ENCODE results near the gene PRPS1L1. TPM values are rescaled to one million over a fixed set of nuclear protein-coding genes. Genes with fewer than 3 reads are reported as not detected.

Gene PRPS1L1
- total RNA-seq, result not detected
- not detected for polyA plus RNA-seq (ENCODE audit: insufficient read depth in 1 of 8, insufficient read length in 8 of 8, low replicate concordance in 1 of 8)
- long read RNA-seq, donor 1, result 0 reads
- long read RNA-seq, donor 2, result 0 reads
- long read RNA-seq, donor 3, result 0 reads
- long read RNA-seq, donor 4, result 0 reads
- long read RNA-seq, donor 5, result 0 reads
- long read RNA-seq, donor 6, result 0 reads
- long read RNA-seq, donor 7, result 0 reads
- long read RNA-seq, donor 8, result 0 reads
- long read RNA-seq, donor 9, result 0 reads
- long read RNA-seq, donor 10, result 0 reads
- long read RNA-seq, donor 11, result 0 reads

- DNase-seq, result no peak
- Histone ChIP-seq H3K27ac (ENCODE audit: low read length) (no peak within 1 kb of the TSS), H3K4me3 (ENCODE audit: low read length) (no peak within 1 kb of the TSS), H3K4me1 (ENCODE audit: control insufficient read depth, insufficient read depth, low read length) (no peaks in the 10 kb centered on the region), H3K36me3 (ENCODE audit: control insufficient read depth, insufficient read depth, low read length) (no peaks in the 10 kb centered on the region), H3K27me3 (ENCODE audit: control insufficient read depth, insufficient read depth, low read length) (no peaks in the 10 kb centered on the region), H3K9me3 (replicated peaks; ENCODE audit: control insufficient read depth, low read depth, low read length) (no peaks in the 10 kb centered on the region)
- whole genome bisulfite sequencing (ENCODE audit: insufficient coverage), result 97% methylated on average over 12 of the region's 17 CpGs
These were observed at the start of gene PRPS1L1 for GRCh38 chr7:18027628-18028027. Gene PRPS1L1, minus strand, starts transcription at chr7:18027846.

GRCh38 chr7:18076461-18076860 lies 48.8 kb upstream of the PRPS1L1 start:
- Histone ChIP-seq H3K27ac (ENCODE audit: low read length) (no peak overlapping the region), H3K4me1 (ENCODE audit: control insufficient read depth, insufficient read depth, low read length) (no peaks in the 10 kb centered on the region), H3K9me3 (replicated peaks; ENCODE audit: control insufficient read depth, low read depth, low read length) (peaks cover 2% of the 10 kb centered on the region), H3K36me3 (ENCODE audit: control insufficient read depth, insufficient read depth, low read length) (no peaks in the 10 kb centered on the region), H3K4me3 (ENCODE audit: low read length) (no peak overlapping the region), H3K27me3 (ENCODE audit: control insufficient read depth, insufficient read depth, low read length) (no peaks in the 10 kb centered on the region)
- WGBS (ENCODE audit: insufficient coverage), result no CpG with 5 or more reads among the region's 1 CpG
- DNase-seq, result peak; percentile 53

GRCh38 chr7:18068745-18069144 lies 41.1 kb upstream of the PRPS1L1 start:
- Histone ChIP-seq H3K36me3 (ENCODE audit: control insufficient read depth, insufficient read depth, low read length) (no peaks in the 10 kb centered on the region), H3K27ac (ENCODE audit: low read length) (no peak overlapping the region), H3K4me3 (ENCODE audit: low read length) (no peak overlapping the region), H3K4me1 (ENCODE audit: control insufficient read depth, insufficient read depth, low read length) (no peaks in the 10 kb centered on the region), H3K27me3 (ENCODE audit: control insufficient read depth, insufficient read depth, low read length) (no peaks in the 10 kb centered on the region), H3K9me3 (replicated peaks; ENCODE audit: control insufficient read depth, low read depth, low read length) (no peaks in the 10 kb centered on the region)
- no peak for DNase-seq
- no CpG with 5 or more reads among the region's 3 CpGs for WGBS (ENCODE audit: insufficient coverage)

GRCh38 chr7:18064242-18064838 lies 36.7 kb upstream of the PRPS1L1 start:
- no peak for DNase-seq
- no CpG with 5 or more reads among the region's 6 CpGs for WGBS (ENCODE audit: insufficient coverage)
- no peaks in the 10 kb centered on the region for H3K9me3 ChIP-seq (replicated peaks; ENCODE audit: control insufficient read depth, low read depth, low read length)
- no peak overlapping the region for H3K27ac ChIP-seq (ENCODE audit: low read length)
- no peak overlapping the region for H3K4me3 ChIP-seq (ENCODE audit: low read length)
- H3K36me3 ChIP-seq (ENCODE audit: control insufficient read depth, insufficient read depth, low read length), result no peaks in the 10 kb centered on the region
- no peaks in the 10 kb centered on the region for H3K4me1 ChIP-seq (ENCODE audit: control insufficient read depth, insufficient read depth, low read length)
- no peaks in the 10 kb centered on the region for H3K27me3 ChIP-seq (ENCODE audit: control insufficient read depth, insufficient read depth, low read length)

GRCh38 chr7:18063149-18063901 lies 35.7 kb upstream of the PRPS1L1 start:
- Histone ChIP-seq H3K4me1 (ENCODE audit: control insufficient read depth, insufficient read depth, low read length) (no peaks in the 10 kb centered on the region), H3K36me3 (ENCODE audit: control insufficient read depth, insufficient read depth, low read length) (no peaks in the 10 kb centered on the region), H3K27ac (ENCODE audit: low read length) (no peak overlapping the region), H3K27me3 (ENCODE audit: control insufficient read depth, insufficient read depth, low read length) (no peaks in the 10 kb centered on the region), H3K9me3 (replicated peaks; ENCODE audit: control insufficient read depth, low read depth, low read length) (no peaks in the 10 kb centered on the region), H3K4me3 (ENCODE audit: low read length) (no peak overlapping the region)
- WGBS (ENCODE audit: insufficient coverage), result 91% methylated on average over 3 of the region's 5 CpGs
- no peak for DNase-seq

GRCh38 chr7:18059171-18059570 lies 31.5 kb upstream of the PRPS1L1 start:
- H3K4me1 ChIP-seq (ENCODE audit: control insufficient read depth, insufficient read depth, low read length), result no peaks in the 10 kb centered on the region
- WGBS (ENCODE audit: insufficient coverage), result 100% methylated on average over 2 of the region's 4 CpGs
- no peak overlapping the region for H3K27ac ChIP-seq (ENCODE audit: low read length)
- H3K9me3 ChIP-seq (replicated peaks; ENCODE audit: control insufficient read depth, low read depth, low read length), result no peaks in the 10 kb centered on the region
- H3K4me3 ChIP-seq (ENCODE audit: low read length), result no peak overlapping the region
- H3K36me3 ChIP-seq (ENCODE audit: control insufficient read depth, insufficient read depth, low read length), result no peaks in the 10 kb centered on the region
- no peaks in the 10 kb centered on the region for H3K27me3 ChIP-seq (ENCODE audit: control insufficient read depth, insufficient read depth, low read length)
- no peak for DNase-seq

- H3K27me3 ChIP-seq (ENCODE audit: control insufficient read depth, insufficient read depth, low read length), result no peaks in the 10 kb centered on the region
- no peak for DNase-seq
- H3K4me3 ChIP-seq (ENCODE audit: low read length), result no peak overlapping the region
- H3K9me3 ChIP-seq (replicated peaks; ENCODE audit: control insufficient read depth, low read depth, low read length), result no peaks in the 10 kb centered on the region
- no peak overlapping the region for H3K27ac ChIP-seq (ENCODE audit: low read length)
- H3K4me1 ChIP-seq (ENCODE audit: control insufficient read depth, insufficient read depth, low read length), result no peaks in the 10 kb centered on the region
- no CpG with 5 or more reads among the region's 2 CpGs for WGBS (ENCODE audit: insufficient coverage)
- no peaks in the 10 kb centered on the region for H3K36me3 ChIP-seq (ENCODE audit: control insufficient read depth, insufficient read depth, low read length)
These were observed 26.3 kb upstream of the PRPS1L1 start for GRCh38 chr7:18053941-18054340.

GRCh38 chr7:18053177-18053928 lies 25.7 kb upstream of the PRPS1L1 start:
- H3K4me1 ChIP-seq (ENCODE audit: control insufficient read depth, insufficient read depth, low read length), result no peaks in the 10 kb centered on the region
- no peaks in the 10 kb centered on the region for H3K36me3 ChIP-seq (ENCODE audit: control insufficient read depth, insufficient read depth, low read length)
- no peak overlapping the region for H3K27ac ChIP-seq (ENCODE audit: low read length)
- H3K27me3 ChIP-seq (ENCODE audit: control insufficient read depth, insufficient read depth, low read length), result no peaks in the 10 kb centered on the region
- H3K9me3 ChIP-seq (replicated peaks; ENCODE audit: control insufficient read depth, low read depth, low read length), result no peaks in the 10 kb centered on the region
- no peak for DNase-seq
- no CpG with 5 or more reads among the region's 2 CpGs for WGBS (ENCODE audit: insufficient coverage)
- H3K4me3 ChIP-seq (ENCODE audit: low read length), result no peak overlapping the region

- H3K36me3 ChIP-seq (ENCODE audit: control insufficient read depth, insufficient read depth, low read length), result no peaks in the 10 kb centered on the region
- 9% methylated on average over 2 of the region's 4 CpGs for WGBS (ENCODE audit: insufficient coverage)
- H3K9me3 ChIP-seq (replicated peaks; ENCODE audit: control insufficient read depth, low read depth, low read length), result no peaks in the 10 kb centered on the region
- H3K4me1 ChIP-seq (ENCODE audit: control insufficient read depth, insufficient read depth, low read length), result no peaks in the 10 kb centered on the region
- DNase-seq, result no peak
- H3K27ac ChIP-seq (ENCODE audit: low read length), result no peak overlapping the region
- no peak overlapping the region for H3K4me3 ChIP-seq (ENCODE audit: low read length)
- no peaks in the 10 kb centered on the region for H3K27me3 ChIP-seq (ENCODE audit: control insufficient read depth, insufficient read depth, low read length)
These were observed 21.6 kb upstream of the PRPS1L1 start for GRCh38 chr7:18049262-18049661.

GRCh38 chr7:18046601-18047000 lies 19.0 kb upstream of the PRPS1L1 start:
- no peak overlapping the region for H3K27ac ChIP-seq (ENCODE audit: low read length)
- H3K9me3 ChIP-seq (replicated peaks; ENCODE audit: control insufficient read depth, low read depth, low read length), result no peaks in the 10 kb centered on the region
- H3K36me3 ChIP-seq (ENCODE audit: control insufficient read depth, insufficient read depth, low read length), result no peaks in the 10 kb centered on the region
- no peak overlapping the region for H3K4me3 ChIP-seq (ENCODE audit: low read length)
- DNase-seq, result no peak
- no peaks in the 10 kb centered on the region for H3K4me1 ChIP-seq (ENCODE audit: control insufficient read depth, insufficient read depth, low read length)
- no CpG with 5 or more reads among the region's 1 CpG for WGBS (ENCODE audit: insufficient coverage)
- H3K27me3 ChIP-seq (ENCODE audit: control insufficient read depth, insufficient read depth, low read length), result no peaks in the 10 kb centered on the region
